Suprapubic skin (tissue), 4 donors: ENCODE measurements around the gene NPLOC4. TPM values are rescaled to one million over a fixed set of nuclear protein-coding genes. Genes with fewer than 3 reads are reported as not detected.
A peak's percentile ranks its signal among the peaks of the same experiment; 100 is the strongest.

Source experiments
- DNase-seq, 2 donors: peaks; one replicate each; pipeline ENCODE4 v3.0.0-alpha.2; 2019; ENCODE audit warnings: low spot score in 2 of 2
- H3K27ac ChIP-seq: fragments of 200-600 bp; sonication (generic); one replicate; pipeline ENCODE4 v1.5.1; 2019
- H3K27me3 ChIP-seq: fragments of 200-600 bp; sonication (generic); one replicate; pipeline ENCODE4 v1.5.1; 2019
- H3K36me3 ChIP-seq: fragments of 200-600 bp; sonication (generic); one replicate; pipeline ENCODE4 v1.5.1; 2019
- H3K4me1 ChIP-seq: fragments of 200-600 bp; sonication (generic); one replicate; pipeline ENCODE4 v1.5.1; 2019
- H3K4me3 ChIP-seq: fragments of 200-600 bp; sonication (generic); one replicate; pipeline ENCODE4 v1.5.1; 2019; ENCODE audit warnings: mild to moderate bottlenecking
- H3K9me3 ChIP-seq: fragments of 200-600 bp; sonication (generic); one replicate; pipeline ENCODE4 v1.5.1; 2019
- CTCF ChIP-seq, 2 donors: fragments of 200-600 bp in 1 of 2; fragments of 450-650 bp in 1 of 2; sonication (generic) in 1 of 2; IDR thresholded peaks; one replicate each; pipeline ENCODE4 v1.5.1; 2016 to 2019; ENCODE audit warnings: antibody characterized with exemption in 2 of 2, mild to moderate bottlenecking in 1 of 2, moderate library complexity in 1 of 2
- EP300 ChIP-seq: sonication (generic); formaldehyde crosslinking; IDR thresholded peaks from one replicate; pipeline ENCODE4 v1.6.1; 2017; ENCODE audit warnings: antibody characterized with exemption
- POLR2A ChIP-seq, 2 donors: fragments of 450-650 bp; IDR thresholded peaks; one replicate each; pipeline ENCODE4 v1.6.1; 2017; ENCODE audit warnings: antibody characterized with exemption in 2 of 2, mild to moderate bottlenecking in 2 of 2, moderate library complexity in 2 of 2
- POLR2AphosphoS5 ChIP-seq, 3 donors: sonication (generic); formaldehyde crosslinking; IDR thresholded peaks; one replicate each; pipeline ENCODE4 v1.6.1; 2017; ENCODE audit warnings: antibody characterized with exemption in 3 of 3
- WGBS: methylation state at CpG from one replicate; pipeline ENCODE4 v1.1.5; 2018; 5-methylcytosine and 5-hydroxymethylcytosine counted together
- total RNA-seq, 4 donors: library from RNA; depleted of rRNA; stranded (reverse); fragments of >200 nt; gene quantifications; one replicate each; pipeline ENCODE4 v1.1.0, GENCODE V29; 2016

NPLOC4 gene
- total RNA-seq, 4 donors from 2014 or later, result 77.1 to 115 (median 91.7) TPM

- Histone ChIP-seq H3K27ac (no peak overlapping the region), H3K9me3 (no peaks in the 10 kb centered on the region), H3K4me3 (no peak overlapping the region), H3K4me1 (peaks cover 17% of the 10 kb centered on the region), H3K27me3 (peaks cover 36% of the 10 kb centered on the region), H3K36me3 (no peaks in the 10 kb centered on the region)
- DNase-seq, result no peak
- TF ChIP-seq POLR2A (IDR thresholded peaks at IDR 0.05) (no peak), POLR2AphosphoS5 (IDR thresholded peaks at IDR 0.05) (no peak), CTCF (IDR thresholded peaks at IDR 0.05) (no peak), EP300 (no peak)
- WGBS, result 86% methylated on average over 15 of the region's 21 CpGs
Observed at GRCh38 chr17:81526662-81527571, 110.0 kb downstream of the NPLOC4 start.

GRCh38 chr17:81524865-81525159, 112.1 kb downstream of the NPLOC4 start:
- Histone ChIP-seq H3K9me3 (no peaks in the 10 kb centered on the region), H3K4me3 (no peak overlapping the region), H3K36me3 (no peaks in the 10 kb centered on the region), H3K4me1 (peaks cover 21% of the 10 kb centered on the region), H3K27ac (no peak overlapping the region), H3K27me3 (peaks cover 36% of the 10 kb centered on the region)
- no peak for DNase-seq
- no peak for TF ChIP-seq POLR2A (IDR thresholded peaks at IDR 0.05)
- no peak for TF ChIP-seq CTCF (IDR thresholded peaks at IDR 0.05)
- no peak for TF ChIP-seq EP300
- TF ChIP-seq POLR2AphosphoS5 (IDR thresholded peaks at IDR 0.05), result no peak
- WGBS, result 83% methylated on average over 8 of the region's 8 CpGs

- DNase-seq, result no peak
- no peaks in the 10 kb centered on the region for H3K36me3 ChIP-seq
- H3K27me3 ChIP-seq, result peaks cover 32% of the 10 kb centered on the region
- no peaks in the 10 kb centered on the region for H3K9me3 ChIP-seq
- peaks cover 26% of the 10 kb centered on the region for H3K4me1 ChIP-seq
- no peak overlapping the region for H3K4me3 ChIP-seq
- no peak for TF ChIP-seq POLR2A (IDR thresholded peaks at IDR 0.05)
- no peak for TF ChIP-seq CTCF (IDR thresholded peaks at IDR 0.05)
- TF ChIP-seq EP300, result no peak
- no peak for TF ChIP-seq POLR2AphosphoS5 (IDR thresholded peaks at IDR 0.05)
- WGBS, result 77% methylated on average over 6 of the region's 18 CpGs
- H3K27ac ChIP-seq, result no peak overlapping the region
Observed at GRCh38 chr17:81524039-81524864, 112.7 kb downstream of the NPLOC4 start.

- 4% methylated on average over 5 of the region's 17 CpGs for WGBS
- TF ChIP-seq POLR2AphosphoS5 (IDR thresholded peaks at IDR 0.05), result no peak
- TF ChIP-seq CTCF (IDR thresholded peaks at IDR 0.05), result peak in 1 of 2 donors; percentile 21
- TF ChIP-seq EP300, result no peak
- Histone ChIP-seq H3K27me3 (peaks cover 25% of the 10 kb centered on the region), H3K27ac (no peak overlapping the region), H3K4me1 (peaks cover 34% of the 10 kb centered on the region), H3K36me3 (no peaks in the 10 kb centered on the region), H3K9me3 (no peaks in the 10 kb centered on the region), H3K4me3 (no peak overlapping the region)
- no peak for DNase-seq
Observed at GRCh38 chr17:81523402-81524038, 113.4 kb downstream of the NPLOC4 start.
